ENCODE measurements around the gene SEC61A1.

Gene SEC61A1

GRCh38 chr3:128040660-128041059, 11.6 kb upstream of the SEC61A1 start:
- DNase-seq, result no peak
- no peak for TF ChIP-seq GATA1 (IDR thresholded peaks at IDR 0.05; ENCODE audit: low read depth, low read length)
- TF ChIP-seq POLR2A (IDR thresholded peaks at IDR 0.05; ENCODE audit: low read length), result no peak

- no peak for TF ChIP-seq GATA1 (IDR thresholded peaks at IDR 0.05; ENCODE audit: low read depth, low read length)
- no peak for TF ChIP-seq POLR2A (IDR thresholded peaks at IDR 0.05; ENCODE audit: low read length)
- DNase-seq, result no peak
These were observed 10.9 kb upstream of the SEC61A1 start for GRCh38 chr3:128041344-128041743.

GRCh38 chr3:128050597-128050996, 1.6 kb upstream of the SEC61A1 start:
- no peak for TF ChIP-seq POLR2A (IDR thresholded peaks at IDR 0.05; ENCODE audit: low read length)
- no peak for TF ChIP-seq GATA1 (IDR thresholded peaks at IDR 0.05; ENCODE audit: low read depth, low read length)
- peak in 1 of 2 experiments; percentile 24 for DNase-seq

GRCh38 chr3:128051459-128051836, 789 bp upstream of the SEC61A1 start:
- DNase-seq, result peak in 1 of 2 experiments; percentile 62
- TF ChIP-seq GATA1 (IDR thresholded peaks at IDR 0.05; ENCODE audit: low read depth, low read length) (no peak), POLR2A (IDR thresholded peaks at IDR 0.05; ENCODE audit: low read length) (no peak)

GRCh38 chr3:128052595-128053351, 536 bp downstream of the SEC61A1 start:
- DNase-seq, result peak; percentile 41 to 64
- TF ChIP-seq POLR2A (IDR thresholded peaks at IDR 0.05; ENCODE audit: low read length) (no peak), GATA1 (IDR thresholded peaks at IDR 0.05; ENCODE audit: low read depth, low read length) (no peak)

GRCh38 chr3:128053614-128054013, 1.4 kb downstream of the SEC61A1 start:
- TF ChIP-seq POLR2A (IDR thresholded peaks at IDR 0.05; ENCODE audit: low read length) (no peak), GATA1 (IDR thresholded peaks at IDR 0.05; ENCODE audit: low read depth, low read length) (no peak)
- DNase-seq, result no peak

- TF ChIP-seq GATA1 (IDR thresholded peaks at IDR 0.05; ENCODE audit: low read depth, low read length) (no peak), POLR2A (IDR thresholded peaks at IDR 0.05; ENCODE audit: low read length) (no peak)
- peak; percentile 33 to 62 for DNase-seq
These were observed 2.1 kb downstream of the SEC61A1 start for GRCh38 chr3:128054367-128054766.

- peak in 1 of 2 experiments; percentile 25 for DNase-seq
- TF ChIP-seq GATA1 (IDR thresholded peaks at IDR 0.05; ENCODE audit: low read depth, low read length), result no peak
- TF ChIP-seq POLR2A (IDR thresholded peaks at IDR 0.05; ENCODE audit: low read length), result no peak
These were observed 4.0 kb downstream of the SEC61A1 start for GRCh38 chr3:128056258-128056657.

GRCh38 chr3:128060473-128061381, 8.5 kb downstream of the SEC61A1 start:
- DNase-seq, result no peak
- TF ChIP-seq POLR2A (IDR thresholded peaks at IDR 0.05; ENCODE audit: low read length), result no peak
- TF ChIP-seq GATA1 (IDR thresholded peaks at IDR 0.05; ENCODE audit: low read depth, low read length), result no peak

- no peak for DNase-seq
- no peak for TF ChIP-seq POLR2A (IDR thresholded peaks at IDR 0.05; ENCODE audit: low read length)
- TF ChIP-seq GATA1 (IDR thresholded peaks at IDR 0.05; ENCODE audit: low read depth, low read length), result no peak
These were observed 10.0 kb downstream of the SEC61A1 start for GRCh38 chr3:128062033-128062745.

- TF ChIP-seq POLR2A (IDR thresholded peaks at IDR 0.05; ENCODE audit: low read length) (no peak), GATA1 (IDR thresholded peaks at IDR 0.05; ENCODE audit: low read depth, low read length) (no peak)
- DNase-seq, result no peak
These were observed 11.6 kb downstream of the SEC61A1 start for GRCh38 chr3:128063865-128064264.

GRCh38 chr3:128064962-128065361, 12.7 kb downstream of the SEC61A1 start:
- DNase-seq, result no peak

GRCh38 chr3:128066114-128066513, 13.9 kb downstream of the SEC61A1 start:
- DNase-seq, result no peak
- TF ChIP-seq GATA1 (IDR thresholded peaks at IDR 0.05; ENCODE audit: low read depth, low read length) (no peak), POLR2A (IDR thresholded peaks at IDR 0.05; ENCODE audit: low read length) (no peak)

More at GRCh38 chr3:128064962-128065361, 12.7 kb downstream of the SEC61A1 start:
- TF ChIP-seq GATA1 (IDR thresholded peaks at IDR 0.05; ENCODE audit: low read depth, low read length) (no peak), POLR2A (IDR thresholded peaks at IDR 0.05; ENCODE audit: low read length) (no peak)

GRCh38 chr3:128066676-128067075, 14.4 kb downstream of the SEC61A1 start:
- TF ChIP-seq POLR2A (IDR thresholded peaks at IDR 0.05; ENCODE audit: low read length), result no peak
- no peak for TF ChIP-seq GATA1 (IDR thresholded peaks at IDR 0.05; ENCODE audit: low read depth, low read length)
- DNase-seq, result no peak
